Bronchial epithelial cell (primary cell): ENCODE results near the gene ABHD2. TPM values are rescaled to one million over a fixed set of nuclear protein-coding genes. Genes with fewer than 3 reads are reported as not detected.

Experiments
- DNase-seq: peaks from one replicate; pipeline ENCODE4 v3.0.0-alpha.2; 2010; ENCODE audit warnings: low read depth
- FAIRE-seq: peaks from 2 replicates; lab custom pipeline; 2011; peaks lifted over from hg19 to GRCh38; lab: Jason Lieb, UNC
- H3K27me3 ChIP-seq: 2 replicates; pipeline ENCODE4 v1.5.1; 2011; ENCODE audit warnings: low read length; ENCODE audit not compliant: control insufficient read depth, insufficient read depth
- H3K36me3 ChIP-seq: 2 replicates; pipeline ENCODE4 v1.5.1; 2011; ENCODE audit warnings: low read length; ENCODE audit not compliant: control insufficient read depth, insufficient read depth
- H3K4me3 ChIP-seq: 2 replicates; pipeline ENCODE4 v1.5.1; 2011; ENCODE audit warnings: mild to moderate bottlenecking, low read depth, low read length, control low read depth
- CTCF ChIP-seq: IDR thresholded peaks from 2 replicates; pipeline ENCODE4 v1.5.1; 2011; ENCODE audit warnings: mild to moderate bottlenecking, moderate library complexity, low read length, control low read depth, inconsistent platforms; ENCODE audit not compliant: insufficient read depth, severe bottlenecking
- total RNA-seq: library from RNA; depleted of rRNA; stranded (reverse); fragments of >200 nt; gene quantifications from 2 replicates; pipeline ENCODE4 v1.2.1, GENCODE V29; 2014

The ABHD2 gene
- total RNA-seq, 1 donor from 2014 or later, result 35.5 TPM

- Histone ChIP-seq H3K4me3 (no peak overlapping the region), H3K36me3 (no peaks in the 10 kb centered on the region), H3K27me3 (no peaks in the 10 kb centered on the region)
- FAIRE-seq (no peak), DNase-seq (peak; percentile 37)
- no peak for TF ChIP-seq CTCF
These were observed 55.4 kb downstream of the ABHD2 start for GRCh38 chr15:89143503-89144162.

- Histone ChIP-seq H3K4me3 (no peak overlapping the region), H3K27me3 (no peaks in the 10 kb centered on the region), H3K36me3 (no peaks in the 10 kb centered on the region)
- no peak for FAIRE-seq
- TF ChIP-seq CTCF, result no peak
- no peak for DNase-seq
These were observed 56.2 kb downstream of the ABHD2 start for GRCh38 chr15:89144491-89144890.

- TF ChIP-seq CTCF, result no peak
- FAIRE-seq (no peak), DNase-seq (no peak)
- Histone ChIP-seq H3K36me3 (peaks cover 2% of the 10 kb centered on the region), H3K4me3 (no peak overlapping the region), H3K27me3 (no peaks in the 10 kb centered on the region)
These were observed 58.1 kb downstream of the ABHD2 start for GRCh38 chr15:89146366-89146765.

- Histone ChIP-seq H3K36me3 (peaks cover 11% of the 10 kb centered on the region), H3K4me3 (no peak overlapping the region), H3K27me3 (no peaks in the 10 kb centered on the region)
- TF ChIP-seq CTCF, result no peak
- FAIRE-seq (no peak), DNase-seq (peak; percentile 34)
These were observed 59.9 kb downstream of the ABHD2 start for GRCh38 chr15:89148126-89148525.

- TF ChIP-seq CTCF, result no peak
- peaks cover 11% of the 10 kb centered on the region for H3K36me3 ChIP-seq
- peak; percentile 73 for DNase-seq
- H3K4me3 ChIP-seq, result no peak overlapping the region
- FAIRE-seq, result no peak
- no peaks in the 10 kb centered on the region for H3K27me3 ChIP-seq
These were observed 61.3 kb downstream of the ABHD2 start for GRCh38 chr15:89149501-89150101.
